NT2/D1 (cell line): ENCODE data around the gene SPATA13.

ENCODE experiments used
- DNase-seq: peaks from one replicate; pipeline ENCODE4 v3.0.0-alpha.2; 2011; ENCODE audit warnings: low read depth, low spot score
- H3K27me3 ChIP-seq: 2 replicates; pipeline ENCODE4 v1.6.0; 2011; ENCODE audit warnings: mild to moderate bottlenecking; ENCODE audit not compliant: insufficient read length, insufficient read depth
- H3K36me3 ChIP-seq: 2 replicates; pipeline ENCODE4 v1.6.1; 2011; ENCODE audit warnings: mild to moderate bottlenecking, low read length, mixed read lengths; ENCODE audit not compliant: insufficient read depth, insufficient read length
- H3K4me1 ChIP-seq: 2 replicates; pipeline ENCODE4 v1.5.1; 2011; ENCODE audit not compliant: insufficient read depth, insufficient read length
- H3K4me3 ChIP-seq: 2 replicates; pipeline ENCODE4 v1.5.1; 2011; ENCODE audit warnings: low read depth; ENCODE audit not compliant: insufficient read length
- H3K9ac ChIP-seq: 2 replicates; pipeline ENCODE4 v1.6.0; 2011; ENCODE audit warnings: low read depth; ENCODE audit not compliant: insufficient read length
- H3K9me3 ChIP-seq: 2 replicates; pipeline ENCODE4 v1.5.1; 2011; ENCODE audit warnings: mild to moderate bottlenecking, low read length; ENCODE audit not compliant: insufficient read depth
- SUZ12 ChIP-seq: IDR thresholded peaks from 2 replicates; pipeline ENCODE4 v1.6.1; 2011; ENCODE audit not compliant: insufficient read length, insufficient read depth; ENCODE audit errors: extremely low read depth
- YY1 ChIP-seq: IDR thresholded peaks from 2 replicates; pipeline ENCODE4 v1.6.1; 2011; ENCODE audit not compliant: insufficient read length, insufficient read depth
- ZNF274 ChIP-seq: IDR thresholded peaks from 2 replicates; pipeline ENCODE4 v1.6.1; 2011; ENCODE audit warnings: mild to moderate bottlenecking, low read depth, low read length

The SPATA13 gene

GRCh38 chr13:24356270-24356669 is 195.8 kb downstream of the SPATA13 start:
- no peaks in the 10 kb centered on the region for H3K36me3 ChIP-seq
- H3K4me1 ChIP-seq = peaks cover 2% of the 10 kb centered on the region
- H3K27me3 ChIP-seq = no peaks in the 10 kb centered on the region
- peaks cover 11% of the 10 kb centered on the region; the same call in 1 of the 2 replicates for H3K9me3 ChIP-seq
- TF ChIP-seq ZNF274 (no peak), SUZ12 (no peak), YY1 (no peak)
- no peak for DNase-seq
- no peak overlapping the region for H3K4me3 ChIP-seq
- no peak overlapping the region for H3K9ac ChIP-seq
